ENCODE results near the gene P4HB. TPM values are rescaled to one million over a fixed set of nuclear protein-coding genes. Genes with fewer than 3 reads are reported as not detected.
A peak's percentile ranks its signal among the peaks of the same experiment; 100 is the strongest.

P4HB gene
- total and polyA plus RNA-seq, 10 of the 15 experiments (the other 5 are each of a cell fraction or from before 2014, with no cell fraction given), result 4.7 to 549 (median 361) TPM

- no peak for TF ChIP-seq PKNOX1 (IDR thresholded peaks at IDR 0.05)
- TF ChIP-seq SREBF1 (IDR thresholded peaks at IDR 0.05; ENCODE audit: low read length), result no peak
- no peak for TF ChIP-seq ZNF207 (IDR thresholded peaks at IDR 0.05; ENCODE audit: borderline replicate concordance)
- TF ChIP-seq IKZF1 (conservative IDR thresholded peaks at IDR 0.05), result no peak
- TF ChIP-seq BCL3 (IDR thresholded peaks at IDR 0.05; ENCODE audit: borderline replicate concordance, insufficient read depth, low read depth, low read length, poor library complexity, severe bottlenecking), result peak; percentile 3
- no peak for TF ChIP-seq JUNB (IDR thresholded peaks at IDR 0.05)
- TF ChIP-seq ZBTB4 (CRISPR knock-in tag; IDR thresholded peaks at IDR 0.05), result no peak
These were observed 8.4 kb upstream of the P4HB start (continued) for GRCh38 chr17:81868674-81869220.
